Measurements from ENCODE around the gene MEX3A. TPM values are rescaled to one million over a fixed set of nuclear protein-coding genes. Genes with fewer than 3 reads are reported as not detected.

MEX3A gene
- total RNA-seq, 1 experiment from 2014 or later = 68.0 TPM

GRCh38 chr1:156089704-156090103 lies 7.4 kb upstream of the MEX3A start:
- H3K79me1 ChIP-seq (ENCODE audit: insufficient read depth, low read depth, low read length, poor library complexity, severe bottlenecking) = no peaks in the 10 kb centered on the region
- no peak overlapping the region for H2BK12ac ChIP-seq (ENCODE audit: insufficient read length, low read depth, low read length)
- no peak overlapping the region for H4K5ac ChIP-seq (ENCODE audit: insufficient read length, low read depth, low read length)
- H3K18ac ChIP-seq (ENCODE audit: insufficient read length, low read depth, low read length) = no peak overlapping the region
- H2AFZ ChIP-seq (ENCODE audit: low read length) = no peak overlapping the region
- no peak overlapping the region for H3K27ac ChIP-seq (ENCODE audit: insufficient read length, low read depth, low read length)
- no peak overlapping the region for H2AK5ac ChIP-seq (ENCODE audit: insufficient read length, low read length)
- no peak overlapping the region for H3K9ac ChIP-seq (ENCODE audit: extremely low read depth, insufficient read length, low read length)
- WGBS (ENCODE audit: extremely low coverage, insufficient read length, low lambda C conversion rate) = no CpG with 5 or more reads among the region's 6 CpGs
- no peak overlapping the region for H3K4ac ChIP-seq (ENCODE audit: low read depth, low read length)
- H3K27me3 ChIP-seq (ENCODE audit: insufficient read depth, low read length) = no peaks in the 10 kb centered on the region
- H2BK5ac ChIP-seq (ENCODE audit: insufficient read length, low read length) = no peak overlapping the region
- peaks cover 5% of the 10 kb centered on the region for H3K4me1 ChIP-seq (ENCODE audit: insufficient read depth, low read length)
- H3K9me3 ChIP-seq (ENCODE audit: control insufficient read depth, low read depth, low read length) = no peaks in the 10 kb centered on the region
- no peak for DNase-seq
- no peak overlapping the region for H4K8ac ChIP-seq (replicated peaks; ENCODE audit: insufficient read length, low read depth, low read length)
- peaks cover 41 to 47% of the 10 kb centered on the region in 2 experiments for H3K4me1 Mint-ChIP-seq
- no peak overlapping the region for H2BK120ac ChIP-seq (ENCODE audit: low read depth, low read length, poor library complexity, severe bottlenecking)
- H3K27me3 Mint-ChIP-seq (ENCODE audit: low read depth) = no peaks in the 10 kb centered on the region
- H3K9me3 Mint-ChIP-seq = no peaks in the 10 kb centered on the region
- no peak overlapping the region for H3K56ac ChIP-seq (ENCODE audit: insufficient read length, low read depth, low read length)
- peak overlapping the region in 1 of 3 experiments; percentile 72; a peak in 1 of 7 replicates for H3K27ac Mint-ChIP-seq
- no peak overlapping the region for H2BK20ac ChIP-seq (ENCODE audit: low read depth, low read length, poor library complexity, severe bottlenecking)
- H3T11ph ChIP-seq (ENCODE audit: low read length) = no peak overlapping the region
- H3K4me3 Mint-ChIP-seq = no peak overlapping the region
- no peak for TF ChIP-seq CTCF (conservative IDR thresholded peaks at IDR 0.05)
- no peak overlapping the region for H2BK15ac ChIP-seq (ENCODE audit: low read depth, low read length)
- H3K14ac ChIP-seq (ENCODE audit: insufficient read depth, low read length) = no peak overlapping the region
- H3K23ac ChIP-seq (ENCODE audit: insufficient read length, low read depth, low read length) = no peak overlapping the region
- H4K91ac ChIP-seq (ENCODE audit: insufficient read length, low read depth, low read length) = no peak overlapping the region
- H3K4me2 ChIP-seq (ENCODE audit: insufficient read depth, insufficient read length, low read length) = no peak overlapping the region
- no peaks in the 10 kb centered on the region; the same call in 1 of the 2 replicates for H3K79me2 ChIP-seq (ENCODE audit: insufficient read depth, low read length)
- H3K36me3 Mint-ChIP-seq (ENCODE audit: insufficient read depth in 1 of 3, low read depth in 3 of 3) = peaks cover 9 to 33% (median 29%) of the 10 kb centered on the region in 3 experiments; a peak in 6 of 7 replicates
- H3K23me2 ChIP-seq (ENCODE audit: insufficient read length, low read depth, low read length, poor library complexity, severe bottlenecking) = peaks cover 1% of the 10 kb centered on the region
- H4K20me1 ChIP-seq (ENCODE audit: control insufficient read depth, insufficient read depth, insufficient read length) = no peaks in the 10 kb centered on the region

All from H9 (cell line).